ENCODE data around the gene TEK.

The TEK gene

DNA sequence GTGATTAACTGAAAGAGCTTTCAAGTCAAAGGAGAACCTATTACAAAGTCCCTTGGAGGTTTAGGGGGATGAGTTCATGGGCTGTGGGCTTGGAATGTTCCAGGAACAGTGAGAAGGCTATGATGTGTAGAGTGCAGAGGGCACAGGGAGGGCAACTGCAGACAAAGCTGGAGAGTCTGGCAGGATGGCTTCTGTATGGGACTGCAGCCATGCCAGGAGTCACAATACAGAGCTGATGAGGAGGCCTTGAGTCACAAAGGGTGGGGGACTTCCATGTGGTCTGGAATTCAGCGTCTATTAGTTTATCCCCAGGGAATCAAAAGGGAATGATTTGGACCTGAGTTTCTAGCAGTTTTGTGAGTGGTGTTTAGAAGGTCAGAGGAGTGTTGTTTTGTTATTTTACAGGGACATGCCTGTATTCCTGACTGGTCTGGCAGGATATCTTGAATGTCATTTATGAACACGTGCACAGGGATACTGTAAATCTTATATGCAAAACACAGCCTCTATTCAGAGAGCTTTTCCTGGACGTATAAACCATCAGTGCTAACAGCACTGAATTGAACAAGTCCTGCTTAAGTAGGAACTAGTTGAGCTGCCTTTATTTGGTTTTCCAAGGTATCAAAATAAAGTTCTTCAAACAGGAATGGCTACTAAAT lies 14.3 kb upstream of the TEK start:
- DNase-seq (ENCODE audit: low spot score): no peak
- TF ChIP-seq, protein P1, sequence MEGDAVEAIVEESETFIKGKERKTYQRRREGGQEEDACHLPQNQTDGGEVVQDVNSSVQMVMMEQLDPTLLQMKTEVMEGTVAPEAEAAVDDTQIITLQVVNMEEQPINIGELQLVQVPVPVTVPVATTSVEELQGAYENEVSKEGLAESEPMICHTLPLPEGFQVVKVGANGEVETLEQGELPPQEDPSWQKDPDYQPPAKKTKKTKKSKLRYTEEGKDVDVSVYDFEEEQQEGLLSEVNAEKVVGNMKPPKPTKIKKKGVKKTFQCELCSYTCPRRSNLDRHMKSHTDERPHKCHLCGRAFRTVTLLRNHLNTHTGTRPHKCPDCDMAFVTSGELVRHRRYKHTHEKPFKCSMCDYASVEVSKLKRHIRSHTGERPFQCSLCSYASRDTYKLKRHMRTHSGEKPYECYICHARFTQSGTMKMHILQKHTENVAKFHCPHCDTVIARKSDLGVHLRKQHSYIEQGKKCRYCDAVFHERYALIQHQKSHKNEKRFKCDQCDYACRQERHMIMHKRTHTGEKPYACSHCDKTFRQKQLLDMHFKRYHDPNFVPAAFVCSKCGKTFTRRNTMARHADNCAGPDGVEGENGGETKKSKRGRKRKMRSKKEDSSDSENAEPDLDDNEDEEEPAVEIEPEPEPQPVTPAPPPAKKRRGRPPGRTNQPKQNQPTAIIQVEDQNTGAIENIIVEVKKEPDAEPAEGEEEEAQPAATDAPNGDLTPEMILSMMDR (IDR thresholded peaks at IDR 0.05): no peak
- no peak overlapping the region for H3K4me3 ChIP-seq
- no peak overlapping the region for H3K27ac ChIP-seq

DNA sequence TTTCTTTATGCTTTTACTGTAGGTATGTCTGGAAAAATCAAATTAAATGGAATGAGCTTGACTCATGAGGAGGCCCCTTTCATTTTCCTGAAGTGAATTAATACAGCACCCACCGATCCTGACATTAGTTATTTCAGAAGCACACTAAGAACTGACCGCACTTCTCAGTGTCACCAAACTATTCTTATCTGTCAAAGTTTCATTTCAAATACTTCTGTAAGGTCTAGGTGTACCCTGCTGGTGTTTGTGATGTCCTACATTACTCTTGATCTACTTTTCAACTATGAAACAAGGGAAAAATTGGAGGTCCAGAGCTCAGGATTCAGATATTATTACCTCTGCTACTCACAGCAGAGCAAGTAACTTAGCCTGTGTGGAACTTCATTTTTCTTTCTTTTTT lies 1.8 kb upstream of the TEK start:
- Histone ChIP-seq H3K4me3 (no peak overlapping the region), H3K27ac (no peak overlapping the region)
- DNase-seq (ENCODE audit: low spot score): no peak
- TF ChIP-seq, protein P1 (IDR thresholded peaks at IDR 0.05): no peak

DNA sequence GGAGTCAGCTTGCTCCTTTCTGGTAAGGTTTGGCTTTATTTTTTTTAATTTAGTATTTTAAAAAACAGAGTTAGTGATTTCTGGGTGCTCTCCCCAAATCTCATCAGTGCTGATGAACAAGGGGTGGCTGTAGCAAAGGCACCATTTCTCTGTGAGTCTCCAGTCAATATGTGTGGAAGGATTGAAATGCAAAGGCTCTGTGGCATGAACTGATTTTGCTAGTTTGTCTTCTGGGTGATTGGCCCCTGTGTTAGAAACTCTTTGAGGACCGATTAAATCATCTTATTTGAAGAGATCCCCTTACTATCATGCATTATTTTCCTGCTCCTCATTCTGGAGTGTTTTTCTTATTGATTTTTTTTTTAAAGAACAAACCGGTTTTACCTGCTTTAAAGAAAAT lies 596 bp downstream of the TEK start:
- H3K27ac ChIP-seq: peak overlapping the region in 1 of 2 donors; percentile 25
- H3K4me3 ChIP-seq: peak overlapping the region; percentile 51
- TF ChIP-seq, protein P1 (IDR thresholded peaks at IDR 0.05): no peak
- no peak for DNase-seq (ENCODE audit: low spot score)

DNA sequence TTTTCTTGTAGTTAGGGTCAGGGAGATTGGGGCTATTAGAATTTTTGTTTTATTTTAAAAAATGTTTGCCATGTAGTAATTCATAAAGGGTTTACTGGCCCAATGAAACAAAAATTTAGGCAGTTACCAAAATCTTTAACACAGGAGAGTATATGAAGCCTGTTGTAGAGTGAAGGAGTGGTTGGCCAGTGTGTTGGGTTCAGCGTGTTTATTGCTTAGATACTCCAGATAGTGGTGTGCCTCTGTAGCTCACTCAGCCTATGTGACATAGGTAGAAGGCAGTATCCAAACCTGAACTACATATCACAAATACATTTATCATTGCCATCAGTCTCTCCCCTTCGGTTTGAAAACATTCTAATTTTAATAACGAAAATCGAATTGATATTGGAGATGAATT lies 1.2 kb downstream of the TEK start:
- no peak overlapping the region for H3K27ac ChIP-seq
- TF ChIP-seq, protein P1 (IDR thresholded peaks at IDR 0.05): no peak
- H3K4me3 ChIP-seq: peak overlapping the region; percentile 47
- no peak for DNase-seq (ENCODE audit: low spot score)

DNA sequence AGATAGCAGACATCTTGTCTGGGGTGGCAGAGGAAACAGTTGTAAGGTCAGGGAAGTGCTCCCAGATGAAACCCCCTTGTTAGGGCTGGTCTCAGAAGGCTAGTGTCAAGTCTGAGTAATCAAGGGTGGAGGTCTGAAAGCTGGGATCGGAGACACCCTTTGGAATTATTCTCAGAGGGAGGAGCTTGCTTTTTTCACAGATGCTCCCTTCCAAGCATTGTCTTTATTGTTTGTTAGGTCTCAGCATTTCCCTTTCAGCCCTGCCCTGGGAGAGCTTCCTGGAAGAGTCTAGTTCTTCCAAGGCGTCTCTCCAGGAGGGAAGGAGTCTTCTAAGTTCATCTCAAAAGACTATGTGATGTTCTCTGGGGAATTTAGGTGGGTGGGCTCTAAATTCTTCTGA lies 3.2 kb downstream of the TEK start:
- DNase-seq (ENCODE audit: low spot score): no peak
- TF ChIP-seq, protein P1 (IDR thresholded peaks at IDR 0.05): no peak
- Histone ChIP-seq H3K4me3 (no peak overlapping the region), H3K27ac (no peak overlapping the region)

DNA sequence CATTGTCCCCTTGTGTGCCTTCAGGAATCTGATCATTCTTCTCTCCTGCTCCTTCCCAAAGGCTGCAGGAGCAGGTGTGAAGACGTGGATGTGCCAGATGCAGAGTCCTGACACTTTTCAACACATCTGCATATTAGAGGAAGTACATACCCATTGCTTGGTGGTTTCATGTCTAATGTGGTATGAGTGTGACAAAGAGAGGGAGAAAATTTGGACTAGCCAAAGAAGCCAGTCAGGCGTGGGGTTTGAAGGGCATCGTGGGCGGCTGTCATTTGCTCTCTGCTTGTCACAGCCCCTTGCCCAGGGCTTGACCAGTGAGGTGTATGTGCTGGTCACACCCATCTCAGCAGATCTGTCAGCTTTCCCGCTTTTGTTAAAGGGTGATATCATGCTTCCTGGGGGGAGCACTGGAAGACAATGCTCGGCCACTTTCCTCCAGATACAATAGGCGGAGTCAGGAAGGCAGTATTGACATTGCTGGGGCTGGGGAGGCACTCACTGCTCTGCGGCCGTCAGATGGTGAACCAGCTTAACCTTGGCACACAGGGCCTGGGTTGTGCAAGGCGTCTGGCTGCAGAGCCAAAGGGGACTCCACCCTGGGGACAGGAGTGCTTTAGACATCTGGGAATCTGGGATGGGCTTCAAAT lies 8.6 kb downstream of the TEK start:
- peak; percentile 78 for DNase-seq (ENCODE audit: low spot score)
- peak overlapping the region in 1 of 2 donors; percentile 54 for H3K27ac ChIP-seq
- H3K4me3 ChIP-seq: no peak overlapping the region
- TF ChIP-seq, protein P1 (IDR thresholded peaks at IDR 0.05): no peak

DNA sequence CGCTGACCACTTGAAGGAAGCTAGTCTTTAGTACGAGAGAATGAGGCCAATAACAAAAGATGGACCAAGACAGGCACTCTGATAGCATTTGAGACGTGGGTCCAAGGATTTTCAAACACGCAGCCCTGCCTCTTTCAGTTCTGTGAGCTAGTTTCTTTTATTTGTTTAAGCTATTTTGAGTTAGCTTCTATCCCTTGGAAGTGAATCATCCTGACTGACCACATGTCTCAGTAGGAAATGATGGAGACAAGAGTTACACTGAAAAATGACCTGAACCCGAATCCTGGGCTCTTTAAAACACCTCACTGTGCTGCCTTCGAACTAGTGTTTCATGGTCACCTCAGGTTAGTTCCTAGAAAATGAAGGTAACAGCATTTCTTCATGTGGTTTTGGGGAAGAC lies 9.9 kb downstream of the TEK start:
- peak overlapping the region in 1 of 2 donors; percentile 54 for H3K27ac ChIP-seq
- DNase-seq (ENCODE audit: low spot score): no peak
- TF ChIP-seq, protein P1 (IDR thresholded peaks at IDR 0.05): no peak

More for the DNA sequence above, 9.9 kb downstream of the TEK start:
- H3K4me3 ChIP-seq: no peak overlapping the region
